CD14-positive monocyte (primary cell): Measurements from ENCODE around the gene TMEM235. TPM values are rescaled to one million over a fixed set of nuclear protein-coding genes. Genes with fewer than 3 reads are reported as not detected.

Experiments
- DNase-seq, 3 donors: peaks; one replicate each; pipeline ENCODE4 v3.0.0-alpha.2; 2011 to 2022
- H2AFZ ChIP-seq: 2 replicates; pipeline ENCODE4 v1.6.0; 2012; ENCODE audit warnings: mild to moderate bottlenecking, low read depth, low read length, inconsistent platforms; ENCODE audit not compliant: insufficient read depth, poor library complexity, severe bottlenecking
- H3K27ac ChIP-seq, 2 donors: 1 replicate in 1 of 2; 2 replicates in 1 of 2; pipeline ENCODE4 v1.5.1; 2012 to 2013; ENCODE audit warnings: low read length in 2 of 2, control low read depth in 1 of 2, inconsistent platforms in 1 of 2, low read depth in 1 of 2, mild to moderate bottlenecking in 1 of 2
- H3K27me3 ChIP-seq, 2 donors: one replicate each; pipeline versions ENCODE4 v1.6.0 to v1.6.1; 2011 to 2013; ENCODE audit warnings: low read length in 2 of 2; ENCODE audit not compliant: control insufficient read depth in 2 of 2, insufficient read depth in 2 of 2
- H3K36me3 ChIP-seq, 2 donors: replicated peaks in 1 of 2; 1 replicate in 1 of 2; 2 replicates in 1 of 2; pipeline versions ENCODE4 v1.5.1 to v1.6.1; 2012 to 2013; ENCODE audit warnings: low read length in 2 of 2, control low read depth in 1 of 2, inconsistent platforms in 1 of 2, mild to moderate bottlenecking in 1 of 2; ENCODE audit not compliant: insufficient read depth in 2 of 2, control insufficient read depth in 1 of 2
- H3K4me1 ChIP-seq, 2 donors: 1 replicate in 1 of 2; 2 replicates in 1 of 2; pipeline versions ENCODE4 v1.5.1 to v1.6.1; 2012 to 2013; ENCODE audit warnings: low read length in 2 of 2, control low read depth in 1 of 2, inconsistent platforms in 1 of 2, mild to moderate bottlenecking in 1 of 2, moderate library complexity in 1 of 2; ENCODE audit not compliant: insufficient read depth in 2 of 2, control insufficient read depth in 1 of 2
- H3K4me2 ChIP-seq: replicated peaks from 2 replicates; pipeline ENCODE3; 2012; ENCODE audit warnings: low read length, moderate library complexity, mild to moderate bottlenecking; ENCODE audit not compliant: poor library complexity, severe bottlenecking; ENCODE audit errors: extremely low read depth
- H3K4me3 ChIP-seq, 3 experiments: fragments of 200-600 bp in 1 of 3; sonication (generic) in 1 of 3; replicated peaks in 1 of 3; 1 replicate in 2 of 3; 2 replicates in 1 of 3; pipeline ENCODE4 v1.5.1; 2011 to 2013; ENCODE audit warnings: low read length in 3 of 3, mild to moderate bottlenecking in 3 of 3, control low read depth in 2 of 3, low read depth in 2 of 3, inconsistent platforms in 1 of 3, moderate library complexity in 1 of 3
- H3K79me2 ChIP-seq: 2 replicates; pipeline ENCODE4 v1.6.0; 2012; ENCODE audit warnings: mild to moderate bottlenecking, control low read depth, inconsistent platforms, low read length, moderate library complexity; ENCODE audit not compliant: insufficient read depth
- H3K9ac ChIP-seq: 2 replicates; pipeline ENCODE4 v1.6.0; 2017; ENCODE audit warnings: low read length, mild to moderate bottlenecking; ENCODE audit not compliant: insufficient read depth, poor library complexity, severe bottlenecking
- H3K9me3 ChIP-seq, 2 donors: replicated peaks in 1 of 2; 1 replicate in 1 of 2; 2 replicates in 1 of 2; pipeline versions ENCODE4 v1.5.1 to v1.6.1; 2012 to 2013; ENCODE audit warnings: low read length in 2 of 2, control low read depth in 1 of 2; ENCODE audit not compliant: control insufficient read depth in 1 of 2, insufficient read depth in 1 of 2
- H4K20me1 ChIP-seq: 2 replicates; pipeline ENCODE4 v1.6.0; 2012; ENCODE audit warnings: mild to moderate bottlenecking, low read length, control low read depth, moderate library complexity; ENCODE audit not compliant: insufficient read depth
- H3K27ac Mint-ChIP-seq, 7 donors: one replicate each; pipeline ENCODE4 v1.8.0; 2020; ENCODE audit warnings: mild to moderate bottlenecking in 7 of 7, mixed read lengths in 7 of 7, moderate library complexity in 6 of 7, inconsistent platforms in 2 of 7
- H3K27me3 Mint-ChIP-seq, 3 donors: one replicate each; pipeline ENCODE4 v1.8.0; 2021 to 2022; ENCODE audit warnings: low read depth in 3 of 3, mild to moderate bottlenecking in 3 of 3, mixed read lengths in 3 of 3, moderate library complexity in 3 of 3, inconsistent platforms in 1 of 3
- H3K36me3 Mint-ChIP-seq, 2 donors: one replicate each; pipeline ENCODE4 v1.8.0; 2020; ENCODE audit warnings: mixed read lengths in 2 of 2, inconsistent platforms in 1 of 2, mild to moderate bottlenecking in 1 of 2
- H3K4me1 Mint-ChIP-seq: one replicate; pipeline ENCODE4 v1.8.0; 2020; ENCODE audit warnings: mild to moderate bottlenecking, mixed read lengths
- H3K4me3 Mint-ChIP-seq, 2 donors: one replicate each; pipeline ENCODE4 v1.8.0; 2020; ENCODE audit warnings: mild to moderate bottlenecking in 2 of 2, mixed read lengths in 2 of 2, moderate library complexity in 1 of 2
- H3K9me3 Mint-ChIP-seq, 7 donors: one replicate each; pipeline ENCODE4 v1.8.0; 2020 to 2022; ENCODE audit warnings: mixed read lengths in 7 of 7, mild to moderate bottlenecking in 6 of 7, moderate library complexity in 6 of 7, inconsistent platforms in 2 of 7
- CTCF ChIP-seq: fragments of 200-600 bp; IDR thresholded peaks from one replicate; pipeline ENCODE4 v1.8.0; 2022; ENCODE audit warnings: antibody characterized with exemption, mild to moderate bottlenecking
- WGBS: methylation state at CpG from one replicate; pipeline ENCODE4 v1.1.5; 2013; ENCODE audit warnings: missing lambda C conversion rate; ENCODE audit not compliant: insufficient coverage; 5-methylcytosine and 5-hydroxymethylcytosine counted together
- intact Hi-C, 2 donors: fragments of 100-400 bp; cut with micrococcal nuclease; formaldehyde crosslinking; loops; one replicate each; pipeline versions ENCODE4 v1.15.0 to v1.15.1; 2023
- polyA plus RNA-seq, 3 donors: library from polyadenylated mRNA; depleted of rRNA in 1 of 3; unstranded in 2 of 3; stranded (reverse) in 1 of 3; fragments of 300-500 nt in 2 of 3; fragments of >200 nt in 1 of 3; fragmentation: Illumina TruSeq in 2 of 3; gene quantifications; 1 replicate in 2 of 3; 2 replicates in 1 of 3; pipeline ENCODE4 v1.2.3, GENCODE V29; 2012 to 2021

Gene TMEM235
- polyA plus RNA-seq, 3 donors = not detected

- WGBS = 14% methylated on average over 15 of the region's 17 CpGs
- Histone ChIP-seq H3K79me2 (no peaks in the 10 kb centered on the region), H2AFZ (peak overlapping the region; percentile 63), H3K4me1 (peaks cover 8 to 12% of the 10 kb centered on the region in 2 donors), H3K4me3 (peak overlapping the region in 1 of 3 experiments; percentile 65), H3K9me3 (no peaks in the 10 kb centered on the region), H3K27ac (peak overlapping the region in 1 of 2 donors; percentile 33), H3K9ac (no peak overlapping the region), H3K27me3 (peaks cover 3 to 12% of the 10 kb centered on the region in 2 donors), H3K36me3 (no peaks in the 10 kb centered on the region), H3K4me2 (peak overlapping the region; percentile 60), H4K20me1 (no peaks in the 10 kb centered on the region)
- peaks cover 0 to 3% of the 10 kb centered on the region in 2 donors for H3K36me3 Mint-ChIP-seq
- H3K9me3 Mint-ChIP-seq = peaks cover 0 to 2% (median 0%) of the 10 kb centered on the region in 7 donors
- H3K4me1 Mint-ChIP-seq = peaks cover 13% of the 10 kb centered on the region
- intact Hi-C loops = no loop called here
- H3K4me3 Mint-ChIP-seq = peak overlapping the region; percentile 70 to 88
- H3K27me3 Mint-ChIP-seq = peaks cover 10 to 31% (median 18%) of the 10 kb centered on the region in 3 donors
- peak overlapping the region in 2 of 7 donors; percentile 64 to 74 for H3K27ac Mint-ChIP-seq
- peak; percentile 21 to 54 (median 47) for DNase-seq
- no peak for TF ChIP-seq CTCF
These were observed 40.9 kb downstream of the TMEM235 start for GRCh38 chr17:78272181-78272913.

- peaks cover 0 to 2% (median 0%) of the 10 kb centered on the region in 7 donors for H3K9me3 Mint-ChIP-seq
- Histone ChIP-seq H3K4me3 (peak overlapping the region in 1 of 3 experiments; percentile 65), H3K36me3 (no peaks in the 10 kb centered on the region), H3K27me3 (peaks cover 3 to 12% of the 10 kb centered on the region in 2 donors), H3K9me3 (no peaks in the 10 kb centered on the region), H2AFZ (peak overlapping the region; percentile 63), H4K20me1 (no peaks in the 10 kb centered on the region), H3K27ac (peak overlapping the region in 1 of 2 donors; percentile 33), H3K79me2 (no peaks in the 10 kb centered on the region), H3K9ac (no peak overlapping the region), H3K4me1 (peaks cover 8 to 12% of the 10 kb centered on the region in 2 donors), H3K4me2 (peak overlapping the region; percentile 60)
- peak overlapping the region in 2 of 7 donors; percentile 64 to 74 for H3K27ac Mint-ChIP-seq
- H3K4me3 Mint-ChIP-seq = peak overlapping the region; percentile 70 to 88
- H3K36me3 Mint-ChIP-seq = peaks cover 0 to 3% of the 10 kb centered on the region in 2 donors
- TF ChIP-seq CTCF = no peak
- H3K27me3 Mint-ChIP-seq = peaks cover 10 to 31% (median 18%) of the 10 kb centered on the region in 3 donors
- intact Hi-C loops = no loop called here
- H3K4me1 Mint-ChIP-seq = peaks cover 13% of the 10 kb centered on the region
- peak; percentile 34 to 40 (median 39) for DNase-seq
- 39% methylated on average over 3 of the region's 7 CpGs for WGBS
These were observed 41.5 kb downstream of the TMEM235 start for GRCh38 chr17:78272914-78273258.
